Esophagus squamous epithelium (tissue), 5 donors: ENCODE data around the gene DCUN1D2. TPM values are rescaled to one million over a fixed set of nuclear protein-coding genes. Genes with fewer than 3 reads are reported as not detected.

Source experiments
- DNase-seq: peaks from one replicate; lab custom pipeline; 2025; lab: John Stamatoyannopoulos, UW
- H3K27ac ChIP-seq, 4 donors: fragments of 200-600 bp; sonication (generic); one replicate each; pipeline ENCODE4 v1.5.1; 2016 to 2019; ENCODE audit warnings: mild to moderate bottlenecking in 1 of 4
- H3K27me3 ChIP-seq, 4 donors: fragments of 200-600 bp; sonication (generic); 1 replicate in 3 of 4; 2 replicates in 1 of 4; pipeline versions ENCODE4 v1.5.1 to v1.6.0; 2017 to 2021; ENCODE audit warnings: antibody characterized with exemption in 1 of 4
- H3K36me3 ChIP-seq, 3 donors: fragments of 200-600 bp; sonication (generic); one replicate each; pipeline ENCODE4 v1.5.1; 2016 to 2019
- H3K4me1 ChIP-seq, 3 donors: fragments of 200-600 bp; sonication (generic); one replicate each; pipeline ENCODE4 v1.5.1; 2017 to 2019
- H3K4me3 ChIP-seq, 4 donors: fragments of 200-600 bp; sonication (generic); 1 replicate in 3 of 4; 2 replicates in 1 of 4; pipeline ENCODE4 v1.5.1; 2016 to 2019; ENCODE audit warnings: mild to moderate bottlenecking in 2 of 4, moderate library complexity in 1 of 4
- H3K9me3 ChIP-seq, 3 donors: fragments of 200-600 bp; sonication (generic); one replicate each; pipeline ENCODE4 v1.5.1; 2016 to 2019
- POLR2A ChIP-seq, 4 donors: fragments of 450-650 bp; IDR thresholded peaks; one replicate each; pipeline ENCODE4 v1.6.1; 2017; ENCODE audit warnings: antibody characterized with exemption in 4 of 4, mild to moderate bottlenecking in 4 of 4, moderate library complexity in 3 of 4
- WGBS, 2 donors: methylation state at CpG; one replicate each; pipeline ENCODE4 v1.1.5; 2018; 5-methylcytosine and 5-hydroxymethylcytosine counted together
- intact Hi-C: fragments of 100-400 bp; cut with DNase I; formaldehyde crosslinking; loops from one replicate; pipeline ENCODE4 v1.15.0; 2022
- total RNA-seq, 4 donors: library from RNA; depleted of rRNA; stranded (reverse); fragments of >200 nt; gene quantifications; one replicate each; pipeline ENCODE4 v1.1.0, GENCODE V29; 2016
- TF ChIP-seq, protein P1 (sequence below), 6 experiments: fragments of 450-650 bp in 4 of 6; fragments of 200-600 bp in 2 of 6; sonication (generic) in 2 of 6; IDR thresholded peaks; one replicate each; pipeline ENCODE4 v1.5.1; 2016 to 2019; ENCODE audit warnings: antibody characterized with exemption in 6 of 6, mild to moderate bottlenecking in 4 of 6, moderate library complexity in 4 of 6
- donor health status: DM: yes; HTN: yes; CAD: no.

Gene DCUN1D2
- total RNA-seq, 4 donors from 2014 or later, result 4.7 to 14.1 (median 7.7) TPM

DNA sequence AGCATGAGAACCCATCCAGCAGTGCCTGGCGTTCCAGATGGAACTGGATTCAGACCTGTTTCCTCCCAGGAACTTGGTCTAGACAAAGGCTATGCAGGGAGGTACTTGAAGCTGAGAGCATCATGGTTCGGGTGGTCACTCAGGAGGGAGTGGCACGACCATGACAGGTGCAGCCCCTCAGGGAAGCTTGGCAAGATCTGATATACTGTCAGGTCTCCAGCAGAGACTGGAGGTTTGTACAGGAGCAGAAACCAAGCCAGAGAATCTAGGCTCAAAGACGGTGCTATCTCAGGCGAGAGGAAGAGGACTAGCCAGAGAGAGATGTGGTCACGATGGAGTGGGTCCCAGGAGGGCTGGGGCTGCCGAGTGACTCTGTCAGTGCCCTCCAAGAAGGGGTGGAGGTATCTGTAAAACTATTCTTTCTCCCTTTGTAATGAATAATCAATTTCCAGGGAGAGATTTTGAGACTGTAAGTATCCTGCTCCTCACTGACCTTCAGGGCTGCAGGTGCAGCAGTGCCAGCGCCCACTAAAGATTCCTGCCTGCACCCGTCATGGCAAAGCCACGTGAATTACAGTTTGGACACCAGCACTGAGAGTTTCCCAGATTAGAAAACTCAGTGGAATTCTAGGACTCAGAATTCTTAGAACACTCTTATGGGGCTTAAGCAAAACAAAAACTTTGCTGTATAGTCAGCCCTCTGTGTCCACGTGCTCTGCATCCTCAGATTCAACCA lies 10.2 kb upstream of the DCUN1D2 start:
- H3K27ac ChIP-seq, result no peak overlapping the region
- H3K4me1 ChIP-seq, result peaks cover 0 to 13% (median 0%) of the 10 kb centered on the region in 3 donors
- intact Hi-C loops, result no loop called here
- H3K36me3 ChIP-seq, result peaks cover 10 to 100% (median 53%) of the 10 kb centered on the region in 3 donors
- no peaks in the 10 kb centered on the region for H3K9me3 ChIP-seq
- no peak overlapping the region for H3K4me3 ChIP-seq
- TF ChIP-seq POLR2A (IDR thresholded peaks at IDR 0.05), result no peak
- TF ChIP-seq, protein P1, sequence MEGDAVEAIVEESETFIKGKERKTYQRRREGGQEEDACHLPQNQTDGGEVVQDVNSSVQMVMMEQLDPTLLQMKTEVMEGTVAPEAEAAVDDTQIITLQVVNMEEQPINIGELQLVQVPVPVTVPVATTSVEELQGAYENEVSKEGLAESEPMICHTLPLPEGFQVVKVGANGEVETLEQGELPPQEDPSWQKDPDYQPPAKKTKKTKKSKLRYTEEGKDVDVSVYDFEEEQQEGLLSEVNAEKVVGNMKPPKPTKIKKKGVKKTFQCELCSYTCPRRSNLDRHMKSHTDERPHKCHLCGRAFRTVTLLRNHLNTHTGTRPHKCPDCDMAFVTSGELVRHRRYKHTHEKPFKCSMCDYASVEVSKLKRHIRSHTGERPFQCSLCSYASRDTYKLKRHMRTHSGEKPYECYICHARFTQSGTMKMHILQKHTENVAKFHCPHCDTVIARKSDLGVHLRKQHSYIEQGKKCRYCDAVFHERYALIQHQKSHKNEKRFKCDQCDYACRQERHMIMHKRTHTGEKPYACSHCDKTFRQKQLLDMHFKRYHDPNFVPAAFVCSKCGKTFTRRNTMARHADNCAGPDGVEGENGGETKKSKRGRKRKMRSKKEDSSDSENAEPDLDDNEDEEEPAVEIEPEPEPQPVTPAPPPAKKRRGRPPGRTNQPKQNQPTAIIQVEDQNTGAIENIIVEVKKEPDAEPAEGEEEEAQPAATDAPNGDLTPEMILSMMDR (IDR thresholded peaks at IDR 0.05), result no peak
- 90 to 91% methylated on average over 10 of the region's 11 CpGs for WGBS, 2 donors
- DNase-seq, result no peak
- no peaks in the 10 kb centered on the region for H3K27me3 ChIP-seq

DNA sequence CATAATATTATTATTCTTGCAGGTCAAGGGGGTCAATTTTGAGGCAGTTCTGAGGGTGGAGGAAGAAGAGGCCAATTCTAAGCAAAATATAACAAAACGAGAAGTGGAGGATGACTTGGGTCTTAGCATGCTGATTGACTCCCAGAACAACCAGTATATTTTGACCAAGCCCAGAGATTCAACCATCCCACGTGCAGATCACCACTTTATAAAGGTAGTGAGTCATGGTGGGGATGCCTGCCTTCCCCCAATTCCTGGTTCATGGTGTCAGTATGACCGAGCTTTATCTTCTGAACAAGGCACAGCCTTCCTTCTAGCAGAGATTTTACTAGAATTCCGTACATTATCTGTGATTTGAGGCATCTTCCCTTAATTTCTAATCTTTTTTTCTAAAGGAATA lies 9.4 kb upstream of the DCUN1D2 start:
- peaks cover 12 to 100% (median 57%) of the 10 kb centered on the region in 3 donors for H3K36me3 ChIP-seq
- TF ChIP-seq, protein P1 (IDR thresholded peaks at IDR 0.05), result no peak
- TF ChIP-seq POLR2A (IDR thresholded peaks at IDR 0.05), result no peak
- intact Hi-C loops, result no loop called here
- no peak for DNase-seq
- H3K27ac ChIP-seq, result no peak overlapping the region
- WGBS, 2 donors, result 79 to 84% methylated on average over 4 of the region's 4 CpGs
- no peak overlapping the region for H3K4me3 ChIP-seq
- no peaks in the 10 kb centered on the region for H3K27me3 ChIP-seq
- no peaks in the 10 kb centered on the region for H3K9me3 ChIP-seq
- peaks cover 0 to 21% (median 0%) of the 10 kb centered on the region in 3 donors for H3K4me1 ChIP-seq

DNA sequence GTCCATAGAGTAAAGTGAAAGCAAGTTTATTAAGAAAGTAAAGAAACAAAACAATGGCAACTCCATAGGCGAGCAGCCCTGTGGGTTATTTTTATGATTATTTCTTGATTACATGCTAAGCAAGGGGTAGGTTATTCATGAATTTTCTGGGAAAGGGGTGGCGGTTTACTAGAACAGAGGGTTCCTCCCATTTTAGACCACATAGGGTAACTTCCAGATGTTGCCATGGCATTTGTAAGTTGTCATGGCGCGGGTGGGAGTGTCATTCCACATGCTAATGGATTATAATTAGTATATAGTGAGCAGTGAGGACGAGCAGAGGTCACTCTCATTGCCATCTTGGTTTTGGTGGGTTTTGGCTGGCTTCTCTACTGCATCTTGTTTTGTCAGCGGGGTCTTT lies 8.4 kb upstream of the DCUN1D2 start:
- 93 to 94% methylated on average over 6 of the region's 6 CpGs for WGBS, 2 donors
- TF ChIP-seq, protein P1 (IDR thresholded peaks at IDR 0.05), result no peak
- no peak for TF ChIP-seq POLR2A (IDR thresholded peaks at IDR 0.05)
- H3K36me3 ChIP-seq, result peaks cover 12 to 90% (median 49%) of the 10 kb centered on the region in 3 donors

DNA sequence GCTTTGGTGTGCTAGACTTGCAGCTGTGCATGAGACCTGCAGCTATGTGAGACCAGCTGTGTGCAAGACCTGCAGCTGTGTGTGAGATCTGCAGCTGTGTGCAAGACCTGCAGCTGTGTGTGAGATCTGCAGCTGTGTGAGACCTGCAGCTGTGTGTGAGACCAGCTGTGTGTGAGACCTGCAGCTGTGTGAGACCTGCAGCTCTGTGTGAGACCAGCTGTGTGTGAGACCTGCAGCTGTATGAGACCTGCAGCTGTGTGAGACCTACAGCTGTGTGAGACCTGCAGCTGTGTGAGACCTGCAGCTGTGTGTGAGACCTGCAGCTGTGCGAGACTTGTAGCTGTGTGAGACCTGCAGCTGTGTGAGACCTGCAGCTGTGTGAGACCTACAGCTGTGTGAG lies 6.7 kb upstream of the DCUN1D2 start:
- Histone ChIP-seq H3K9me3 (no peaks in the 10 kb centered on the region), H3K27ac (no peak overlapping the region), H3K36me3 (peaks cover 6 to 73% (median 41%) of the 10 kb centered on the region in 3 donors), H3K4me1 (peaks cover 8 to 48% (median 15%) of the 10 kb centered on the region in 3 donors), H3K27me3 (no peaks in the 10 kb centered on the region), H3K4me3 (no peak overlapping the region)
- DNase-seq, result no peak
- 100% methylated on average over 1 of the region's 1 CpG for WGBS, 2 donors
- intact Hi-C loops, result no loop called here
- TF ChIP-seq POLR2A (IDR thresholded peaks at IDR 0.05), result no peak
- TF ChIP-seq, protein P1 (IDR thresholded peaks at IDR 0.05), result no peak

More for the DNA sequence above, 8.4 kb upstream of the DCUN1D2 start:
- peaks cover 1 to 31% (median 5%) of the 10 kb centered on the region in 3 donors for H3K4me1 ChIP-seq
- H3K4me3 ChIP-seq, result no peak overlapping the region
- no peak for DNase-seq
- no peaks in the 10 kb centered on the region for H3K9me3 ChIP-seq
- intact Hi-C loops, result no loop called here
- H3K27me3 ChIP-seq, result no peaks in the 10 kb centered on the region
- no peak overlapping the region for H3K27ac ChIP-seq

DNA sequence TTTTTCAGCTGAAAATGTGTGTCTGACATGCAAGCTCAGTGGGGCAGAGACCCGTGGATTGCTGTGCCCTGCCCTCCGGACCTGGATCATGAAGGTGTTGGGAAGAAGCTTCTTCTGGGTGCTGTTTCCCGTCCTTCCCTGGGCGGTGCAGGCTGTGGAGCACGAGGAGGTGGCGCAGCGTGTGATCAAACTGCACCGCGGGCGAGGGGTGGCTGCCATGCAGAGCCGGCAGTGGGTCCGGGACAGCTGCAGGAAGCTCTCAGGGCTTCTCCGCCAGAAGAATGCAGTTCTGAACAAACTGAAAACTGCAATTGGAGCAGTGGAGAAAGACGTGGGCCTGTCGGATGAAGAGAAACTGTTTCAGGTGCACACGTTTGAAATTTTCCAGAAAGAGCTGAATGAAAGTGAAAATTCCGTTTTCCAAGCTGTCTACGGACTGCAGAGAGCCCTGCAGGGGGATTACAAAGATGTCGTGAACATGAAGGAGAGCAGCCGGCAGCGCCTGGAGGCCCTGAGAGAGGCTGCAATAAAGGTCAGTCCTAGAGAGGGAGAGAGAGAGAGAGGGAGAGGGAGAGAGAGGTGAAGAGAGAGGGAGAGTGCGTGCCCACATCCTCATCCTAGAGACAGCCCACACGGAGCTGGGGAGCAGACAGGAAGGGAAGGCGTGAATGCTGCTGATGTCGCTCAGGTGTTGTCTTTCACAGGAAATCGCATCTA lies 5.1 kb upstream of the DCUN1D2 start:
- 70 to 75% methylated on average over 19 of the region's 26 CpGs for WGBS, 2 donors

More for the DNA sequence above, 5.1 kb upstream of the DCUN1D2 start:
- Histone ChIP-seq H3K36me3 (peaks cover 6 to 58% (median 29%) of the 10 kb centered on the region in 3 donors), H3K27me3 (no peaks in the 10 kb centered on the region), H3K4me1 (peaks cover 19 to 59% (median 22%) of the 10 kb centered on the region in 3 donors), H3K27ac (no peak overlapping the region), H3K9me3 (no peaks in the 10 kb centered on the region), H3K4me3 (no peak overlapping the region)
- TF ChIP-seq, protein P1 (IDR thresholded peaks at IDR 0.05), result no peak
- TF ChIP-seq POLR2A (IDR thresholded peaks at IDR 0.05), result no peak
- intact Hi-C loops, result no loop called here
- no peak for DNase-seq
